K562 (cell line): Measurements from ENCODE around the gene CRADD. TPM values are rescaled to one million over a fixed set of nuclear protein-coding genes. Genes with fewer than 3 reads are reported as not detected.

Experiments
- ARID2 ChIP-seq: fragments of 450-650 bp; IDR thresholded peaks from 2 replicates; pipeline ENCODE4 v1.6.1; 2017; ENCODE audit warnings: antibody characterized with exemption, mild to moderate bottlenecking
- ATF3 ChIP-seq, 2 experiments: fragments of 450-650 bp in 1 of 2; sonication (generic) in 1 of 2; formaldehyde crosslinking in 1 of 2; IDR thresholded peaks in 1 of 2; conservative IDR thresholded peaks in 1 of 2; 2 replicates each; pipeline versions ENCODE4 v1.6.1 to v1.8.1; 2016 to 2023; ENCODE audit warnings: mild to moderate bottlenecking in 2 of 2, moderate library complexity in 2 of 2, inconsistent platforms in 1 of 2, missing genetic modification reagents in 1 of 2
- CAMTA2 ChIP-seq: fragments of 250-450 bp; sonication (Bioruptor Pico); conservative IDR thresholded peaks from 2 replicates; pipeline ENCODE4 v1.5.1; 2022
- CREM ChIP-seq: IDR thresholded peaks from 2 replicates; pipeline ENCODE4 v1.6.1; 2014; ENCODE audit warnings: antibody characterized with exemption, low read depth
- FIP1L1 ChIP-seq: fragments of 200-400 bp; formaldehyde crosslinking; IDR thresholded peaks from 2 replicates; pipeline ENCODE4 v1.6.1; 2018; ENCODE audit warnings: mild to moderate bottlenecking, low read depth, low read length; ENCODE audit not compliant: poor library complexity, severe bottlenecking
- GATA2 ChIP-seq: sonication (generic); formaldehyde crosslinking; IDR thresholded peaks from 2 replicates; pipeline ENCODE4 v1.4.0; 2020; ENCODE audit warnings: mild to moderate bottlenecking, missing genetic modification reagents
- GATAD2B ChIP-seq: fragments of 450-650 bp; IDR thresholded peaks from 2 replicates; pipeline ENCODE4 v1.6.1; 2017; ENCODE audit warnings: mild to moderate bottlenecking, borderline replicate concordance
- HBP1 ChIP-seq: fragments of 450-650 bp; formaldehyde crosslinking; IDR thresholded peaks from 2 replicates; pipeline ENCODE4 v1.4.0; 2022; ENCODE audit warnings: missing genetic modification characterization
- HDAC2 ChIP-seq: fragments of 450-650 bp; IDR thresholded peaks from 2 replicates; pipeline ENCODE4 v1.6.1; 2016; ENCODE audit warnings: mild to moderate bottlenecking
- IRF2 ChIP-seq: sonication (generic); formaldehyde crosslinking; IDR thresholded peaks from 2 replicates; pipeline ENCODE4 v1.8.1; 2022; ENCODE audit warnings: mild to moderate bottlenecking, missing genetic modification reagents
- KLF16 ChIP-seq: IDR thresholded peaks from 2 replicates; pipeline ENCODE4 v1.6.1; 2016; ENCODE audit warnings: antibody characterized with exemption
- PML ChIP-seq: IDR thresholded peaks from 2 replicates; pipeline ENCODE4 v1.6.1; 2012; ENCODE audit warnings: low read length, inconsistent platforms
- SAP30 ChIP-seq: fragments of 200-600 bp; sonication (generic); IDR thresholded peaks from 2 replicates; pipeline ENCODE4 v1.6.1; 2012; ENCODE audit warnings: borderline replicate concordance, low read depth, mild to moderate bottlenecking, moderate library complexity, low read length, control low read depth, inconsistent platforms; ENCODE audit not compliant: insufficient read depth, poor library complexity, severe bottlenecking
- SRF ChIP-seq, 2 experiments: fragments of 250-450, 450-650 bp in 1 of 2; sonication (Bioruptor Pico) in 1 of 2; sonication (generic) in 1 of 2; formaldehyde crosslinking; IDR thresholded peaks; 2 replicates each; pipeline versions ENCODE4 v1.5.0 to v1.5.1; 2020 to 2022; ENCODE audit warnings: mild to moderate bottlenecking in 1 of 2, missing genetic modification reagents in 1 of 2
- STAT5A ChIP-seq: IDR thresholded peaks from 2 replicates; pipeline ENCODE4 v1.6.1; 2012; ENCODE audit warnings: low read length, inconsistent platforms, borderline replicate concordance
- USF1 ChIP-seq: sonication (generic); formaldehyde crosslinking; IDR thresholded peaks from 2 replicates; pipeline ENCODE4 v1.9.0; 2022; ENCODE audit warnings: mild to moderate bottlenecking, missing genetic modification reagents
- XRCC5 ChIP-seq: fragments of 200-400 bp; formaldehyde crosslinking; IDR thresholded peaks from 2 replicates; pipeline ENCODE4 v1.6.1; 2017; ENCODE audit warnings: low read depth, mild to moderate bottlenecking, low read length
- ZKSCAN3 ChIP-seq: fragments of 250-450 bp; sonication (Bioruptor Pico); IDR thresholded peaks from 2 replicates; pipeline ENCODE4 v1.4.0; 2020
- ZNF121 ChIP-seq: sonication (generic); formaldehyde crosslinking; conservative IDR thresholded peaks from 2 replicates; pipeline ENCODE4 v1.8.0; 2022; ENCODE audit warnings: missing genetic modification reagents
- ZNF224 ChIP-seq: sonication (generic); formaldehyde crosslinking; IDR thresholded peaks from 2 replicates; pipeline ENCODE4 v1.8.0; 2022; ENCODE audit warnings: mild to moderate bottlenecking, missing genetic modification reagents
- ZNF395 ChIP-seq: fragments of 200-800 bp; sonication (Bioruptor generic); IDR thresholded peaks from 2 replicates; pipeline ENCODE4 v1.6.1; 2017; ENCODE audit warnings: missing genetic modification characterization, missing compliant biosample characterization
- ZNF449 ChIP-seq: fragments of 250-450 bp; sonication (Bioruptor Pico); IDR thresholded peaks from 2 replicates; pipeline ENCODE4 v1.8.0; 2022; ENCODE audit warnings: moderate library complexity, mild to moderate bottlenecking, inconsistent platforms
- ZNF583 ChIP-seq: fragments of 250-450 bp; sonication (Bioruptor Pico); IDR thresholded peaks from 2 replicates; pipeline ENCODE4 v1.4.0; 2020
- ZNF668 ChIP-seq: fragments of 250-450 bp; sonication (Bioruptor Pico); IDR thresholded peaks from 2 replicates; pipeline ENCODE4 v1.8.0; 2022; ENCODE audit warnings: mild to moderate bottlenecking, inconsistent platforms
- ZNF77 ChIP-seq: fragments of 250-450 bp; sonication (Bioruptor Pico); IDR thresholded peaks from 2 replicates; pipeline ENCODE4 v1.5.0; 2020
- polyA plus RNA-seq, 8 experiments: library from polyadenylated mRNA; depleted of rRNA in 4 of 8; stranded (reverse) in 5 of 8; unstranded in 3 of 8; fragments of >200 nt; fragmentation: Nextera tagmentation in 2 of 8; fragmentation: Illumina TruSeq in 1 of 8; extraction: Ambion mirVana in 2 of 8; extraction: Trizol in 1 of 8; gene quantifications; 2 replicates each; pipeline versions ENCODE4 v1.2.1 to v1.2.3, GENCODE V29; 2011 to 2014; ENCODE audit warnings: inconsistent platforms in 1 of 8, missing spikeins in 1 of 8
- total RNA-seq, 7 experiments: library from RNA; depleted of rRNA in 6 of 7; stranded (reverse); fragments of >200 nt in 6 of 7; fragmentation: Illumina TruSeq in 2 of 7; extraction: Trizol in 2 of 7; gene quantifications; 2 replicates each; pipeline versions ENCODE4 v1.2.1 to v1.2.3, GENCODE V29; 2011 to 2021; ENCODE audit warnings: low replicate concordance in 1 of 7

The CRADD gene
- total and polyA plus RNA-seq, 9 of the 15 experiments (the other 6 are each of a cell fraction or from before 2014, with no cell fraction given): 20.5 to 41.1 (median 25.9) TPM

GRCh38 chr12:93938317-93938716 is 261.1 kb downstream of the CRADD start (continued):
- TF ChIP-seq ATF3 (IDR thresholded peaks at IDR 0.05) (no peak), ATF3 (CRISPR knock-in tag; conservative IDR thresholded peaks at IDR 0.05) (no peak), ZNF583 (CRISPR knock-in tag) (peak; percentile 59; the same call in 1 of the 2 replicates), KLF16 (peak; percentile 60; the same call in 1 of the 2 replicates), IRF2 (CRISPR knock-in tag) (no peak), ARID2 (no peak), HBP1 (CRISPR knock-in tag) (no peak), ZNF121 (CRISPR knock-in tag) (no peak), CREM (0 out of 2 replicates have a peak, but pooled peaks have one; percentile 16), HDAC2 (no peak), ZNF224 (no peak), PML (peak; percentile 48; the same call in 1 of the 2 replicates), SAP30 (no peak), SRF (CRISPR knock-in tag; IDR thresholded peaks at IDR 0.05) (no peak), USF1 (CRISPR knock-in tag) (peak; percentile 64), FIP1L1 (no peak), ZKSCAN3 (no peak), ZNF395 (CRISPR knock-in tag) (peak; percentile 60; the same call in 1 of the 2 replicates), ZNF668 (CRISPR knock-in tag) (no peak), STAT5A (no peak), XRCC5 (no peak), ZNF77 (CRISPR knock-in tag) (no peak), CAMTA2 (no peak), ZNF449 (CRISPR knock-in tag) (0 out of 2 replicates have a peak, but pooled peaks have one; percentile 7), GATAD2B (no peak), GATA2 (no peak)
